GM18870 (cell line): ENCODE measurements around the gene PIH1D1.
"Not testable (repeated sequence)": the region's sequence is repeated elsewhere in the genome, so short reads cannot be mapped to it uniquely, and the experiment has no call there.

ENCODE experiments used
- ATAC-seq: cut with Tn5 transposase; IDR thresholded peaks from one replicate; pipeline ENCODE4 v1.9.1; 2021; ENCODE audit warnings: moderate library complexity; ENCODE audit not compliant: unreplicated experiment

The PIH1D1 gene

GRCh38 chr19:49456326-49456725, 4.7 kb upstream of the PIH1D1 start:
- ATAC-seq = no peak

DNA sequence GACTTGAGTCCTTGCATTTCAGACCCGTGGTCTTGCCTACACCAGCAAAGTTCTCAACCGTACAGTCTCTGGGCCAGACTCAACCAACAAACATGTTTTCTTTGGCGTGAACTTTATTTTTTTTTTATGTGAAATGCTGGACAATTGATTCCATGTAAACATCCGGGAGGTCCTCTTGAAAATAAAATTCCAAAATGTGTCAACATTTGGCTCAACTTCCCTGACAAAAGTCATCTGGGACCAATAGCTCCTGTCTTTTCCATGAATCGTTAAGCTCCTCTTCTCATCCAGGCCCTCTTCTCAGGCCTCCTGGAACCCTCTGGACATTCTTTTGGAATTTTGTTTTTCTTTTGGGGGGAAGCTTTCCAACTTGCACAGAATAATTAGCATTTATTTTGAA, 4.2 kb upstream of the PIH1D1 start:
- ATAC-seq = no peak

GRCh38 chr19:49453757-49454240, 2.2 kb upstream of the PIH1D1 start:
- ATAC-seq = no peak

DNA sequence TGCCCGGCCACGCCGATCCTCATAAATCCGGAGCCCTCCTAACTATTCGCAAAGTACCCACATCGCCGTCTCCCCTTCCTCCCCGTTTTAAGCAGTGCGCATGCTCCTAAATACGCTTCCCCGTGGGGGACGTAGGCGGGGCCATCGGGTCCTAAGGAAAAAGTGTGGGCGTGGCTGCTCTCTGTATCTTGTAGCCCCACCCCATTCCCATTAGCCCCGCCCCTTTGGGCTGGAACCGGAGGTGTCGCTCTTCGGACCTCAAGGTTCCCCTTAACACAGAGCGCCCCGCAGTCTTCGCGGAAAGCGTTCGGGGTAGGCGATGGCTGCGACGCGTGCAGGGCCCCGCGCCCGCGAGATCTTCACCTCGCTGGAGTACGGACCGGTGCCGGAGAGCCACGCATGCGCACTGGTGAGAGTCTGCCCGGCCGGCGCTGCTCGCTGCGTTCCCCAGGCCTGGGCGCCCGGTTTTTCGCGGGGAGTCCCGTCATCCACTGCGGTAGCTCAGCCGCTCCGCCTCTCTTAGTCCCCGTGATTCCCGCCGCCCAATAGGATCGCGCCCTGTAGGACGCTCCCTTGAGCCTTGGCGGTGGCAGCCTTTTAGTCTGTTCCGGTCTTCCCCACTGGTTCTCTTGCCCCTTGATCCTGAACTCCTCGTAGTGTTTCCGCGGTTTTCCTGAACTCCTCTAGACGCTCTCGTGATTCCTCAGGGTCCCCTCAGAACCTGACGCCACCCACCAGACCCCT, 1.6 kb upstream of the PIH1D1 start, which contains the start of gene ALDH16A1:
Gene ALDH16A1 (plus strand): TSS at position 213 of the 744 bp plus-strand sequence. CDS start 107 bp downstream, at position 320.
- ATAC-seq = peak; percentile 62

DNA sequence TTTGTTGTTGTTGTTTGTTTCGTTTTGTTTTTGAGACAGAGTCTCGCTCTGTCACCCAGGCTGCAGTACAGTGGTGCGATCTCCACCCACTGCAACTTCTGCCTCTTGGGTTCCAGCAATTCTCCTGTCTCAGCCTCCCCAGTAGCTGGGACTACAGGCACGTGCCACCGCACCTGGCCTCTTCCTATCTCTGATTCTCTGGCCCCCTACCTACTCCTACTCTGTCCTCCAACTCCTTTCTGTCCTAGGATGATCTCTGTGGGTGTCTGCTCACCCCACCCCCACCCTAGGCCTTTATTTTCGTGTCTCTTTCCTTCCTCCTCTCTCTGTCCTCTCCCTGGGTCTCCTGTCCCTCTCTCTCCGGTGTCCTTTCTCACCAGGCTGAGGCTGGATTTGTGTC, 1.2 kb downstream of the PIH1D1 start:
- no peak for ATAC-seq

GRCh38 chr19:49448432-49448786, 3.2 kb downstream of the PIH1D1 start:
- ATAC-seq = no peak

- no peak for ATAC-seq
These were observed 3.9 kb downstream of the PIH1D1 start for GRCh38 chr19:49447485-49448431.

- ATAC-seq = no peak
These were observed 5.6 kb downstream of the PIH1D1 start for GRCh38 chr19:49445997-49446396.

GRCh38 chr19:49444100-49444700, 7.4 kb downstream of the PIH1D1 start:
- not testable (repeated sequence) for ATAC-seq

DNA sequence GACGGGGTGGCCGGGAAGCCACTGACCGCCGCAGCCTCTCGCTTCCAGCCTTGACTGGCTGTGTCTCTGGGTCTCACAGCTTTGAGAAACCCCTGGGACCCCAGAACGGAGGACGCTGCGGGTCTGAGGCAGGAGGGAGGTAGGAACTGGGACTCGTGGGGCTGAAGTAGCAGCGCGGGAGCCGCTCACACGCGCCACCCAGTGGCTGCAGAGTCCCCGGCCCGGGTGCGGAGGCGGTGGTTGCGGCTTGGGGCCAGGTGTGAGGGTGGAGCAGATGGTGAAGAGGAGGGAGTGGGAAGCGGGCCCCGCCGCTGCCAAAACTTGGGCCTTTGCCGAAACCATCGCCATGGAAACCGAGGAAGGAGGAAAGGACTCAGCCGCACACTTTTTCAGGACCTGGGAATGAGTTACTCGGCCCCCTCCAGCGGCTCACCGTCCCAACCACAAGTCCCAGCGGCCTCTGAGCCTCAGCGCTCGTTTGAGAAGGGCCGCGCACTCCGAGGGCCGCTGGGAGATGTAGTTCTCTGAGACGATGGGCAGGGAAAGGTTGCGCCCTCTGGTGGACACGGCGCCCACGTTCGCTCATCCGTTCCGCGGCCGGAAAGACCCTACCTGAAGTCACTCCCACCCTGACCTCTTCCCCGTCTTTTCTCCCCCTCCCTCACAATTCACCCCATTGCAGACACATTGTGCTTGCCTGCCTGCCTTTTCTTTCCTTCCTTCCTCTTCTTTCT, 8.1 kb downstream of the PIH1D1 start:
- ATAC-seq = peak; percentile 64

- ATAC-seq = peak; percentile 13
These were observed 8.7 kb downstream of the PIH1D1 start for GRCh38 chr19:49442771-49443365.

DNA sequence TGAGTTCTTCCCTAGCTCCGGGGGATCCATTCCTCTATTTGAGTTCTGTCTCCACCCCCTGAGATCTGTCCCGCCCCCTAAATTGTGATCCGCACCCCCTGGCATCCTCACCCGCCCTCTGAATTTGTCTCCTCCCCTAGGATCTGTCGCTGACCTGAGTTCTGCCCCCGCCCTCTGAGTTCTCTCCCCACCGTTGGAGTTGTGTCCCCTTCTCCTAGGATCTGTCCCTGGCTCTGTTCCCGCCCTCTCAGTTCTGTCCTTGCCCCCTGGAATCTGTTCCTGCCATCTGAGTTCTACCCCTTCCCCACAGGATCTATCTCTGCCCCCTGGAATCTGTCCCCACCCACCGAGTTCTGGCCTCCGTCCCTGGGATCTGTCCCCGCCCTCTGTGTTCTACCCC, 9.3 kb downstream of the PIH1D1 start:
- no peak for ATAC-seq

DNA sequence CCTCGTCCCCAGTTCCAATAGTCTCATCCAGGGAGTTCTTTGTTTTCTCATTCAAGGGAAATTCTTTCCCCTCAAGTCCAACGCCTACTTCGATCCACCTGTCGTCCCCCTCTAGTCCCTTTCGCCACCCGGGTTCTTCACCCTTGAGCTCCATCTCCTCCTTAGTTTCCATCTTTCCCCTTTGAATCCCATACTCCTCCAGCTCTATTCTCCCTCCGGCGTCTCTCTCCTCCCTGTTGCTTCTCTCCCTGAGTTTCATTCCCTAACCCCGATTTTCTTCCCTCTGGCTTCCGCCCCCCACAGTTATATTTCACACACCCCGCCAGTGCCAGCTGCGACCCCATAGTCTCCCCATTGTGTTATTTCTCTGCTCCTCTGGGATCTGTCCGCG, 9.7 kb downstream of the PIH1D1 start:
- no peak for ATAC-seq

GRCh38 chr19:49441210-49441959, 10.2 kb downstream of the PIH1D1 start, which contains the start of gene SLC17A7:
TSS of gene SLC17A7 (minus strand) at chr19:49441527. CDS start at chr19:49441379, 148 bp downstream.
- ATAC-seq = no peak

DNA sequence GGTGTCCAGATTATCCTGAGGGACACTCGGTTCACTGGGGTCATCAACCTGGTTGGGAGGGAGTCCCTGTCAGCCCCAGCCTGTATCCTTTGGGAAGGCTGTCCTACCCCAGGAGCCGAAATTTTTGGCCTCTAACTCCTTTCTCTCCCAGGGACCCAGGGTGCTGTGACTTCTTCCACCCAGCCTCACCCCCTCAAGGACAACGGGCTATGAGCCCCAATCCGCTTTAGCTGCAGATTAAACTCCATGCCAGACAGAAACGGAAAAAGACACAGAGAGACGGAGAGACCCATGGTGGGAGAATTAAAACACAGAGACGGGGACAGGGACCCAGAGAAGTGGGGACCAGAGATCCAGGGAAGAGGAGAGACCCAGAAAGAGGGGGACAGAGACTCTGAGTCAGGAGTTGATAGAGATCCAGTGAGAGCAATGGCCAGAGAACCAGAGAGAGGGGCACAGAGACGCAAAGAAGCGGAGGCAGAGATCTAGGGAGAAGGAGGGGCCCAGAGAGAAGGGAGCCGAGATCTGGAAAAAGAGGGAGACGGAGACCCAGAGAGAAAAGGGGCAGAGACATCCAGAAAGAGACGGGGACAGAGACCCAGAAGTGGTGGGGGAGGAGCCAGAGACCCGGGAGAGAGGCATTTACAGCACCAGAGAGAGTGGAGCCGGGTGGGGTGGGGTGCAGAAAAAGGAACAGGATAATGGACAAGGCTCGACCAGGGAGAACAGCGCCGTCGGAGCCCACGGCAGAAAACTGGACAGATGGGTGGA, 11.0 kb downstream of the PIH1D1 start:
- ATAC-seq = no peak

DNA sequence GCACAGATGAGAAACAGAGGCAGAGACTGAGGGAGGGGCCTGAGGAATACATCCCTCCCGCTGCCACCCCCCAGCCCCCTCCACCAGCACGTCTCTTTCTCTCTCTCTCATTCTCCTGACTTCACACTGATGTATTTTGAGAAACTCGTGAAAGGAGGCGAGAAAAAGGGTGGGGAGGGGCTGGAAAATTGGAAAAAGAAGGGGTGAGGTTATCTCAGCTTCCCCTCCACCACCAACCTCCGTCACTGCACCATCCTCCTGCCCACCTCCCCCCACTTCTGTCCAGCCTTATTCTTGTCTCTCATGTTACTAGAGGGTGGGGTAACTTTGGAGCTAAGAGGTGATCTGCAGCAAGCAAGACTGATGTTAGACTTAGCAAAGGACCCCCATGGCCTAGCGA, 11.8 kb downstream of the PIH1D1 start:
- no peak for ATAC-seq

GRCh38 chr19:49438261-49438660, 13.4 kb downstream of the PIH1D1 start:
- ATAC-seq = no peak

DNA sequence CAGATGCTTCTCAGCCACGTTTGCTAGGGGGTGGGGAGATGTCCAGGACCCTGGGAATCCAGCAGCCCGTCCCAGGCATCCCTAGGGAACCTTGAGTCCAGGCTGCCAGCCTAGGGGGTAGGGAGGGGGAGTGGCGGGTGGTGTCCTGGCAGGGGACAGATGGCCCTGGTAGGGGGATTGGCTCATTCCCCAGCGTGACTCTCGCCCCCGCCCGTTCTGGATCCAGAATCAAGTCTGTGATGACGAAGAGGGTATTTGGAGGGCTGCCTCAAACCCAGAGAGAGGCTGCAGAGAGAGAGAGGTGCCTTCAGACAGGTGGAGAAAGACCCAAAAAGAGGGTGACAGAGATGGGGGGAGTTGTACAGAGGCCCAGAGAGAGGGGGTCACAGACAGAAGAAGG, 14.4 kb downstream of the PIH1D1 start:
- no peak for ATAC-seq
